NOMO-1 treated with dmso at 0.1 percent for 144 hours (cell line): ENCODE measurements around the gene LSG1.
"Not testable (repeated sequence)": the region's sequence is repeated elsewhere in the genome, so short reads cannot be mapped to it uniquely, and the experiment has no call there.

Experiments
- DNase-seq: peaks from one replicate; lab custom pipeline; 2025; ENCODE audit not compliant: unreplicated experiment; lab: John Stamatoyannopoulos, UW

The LSG1 gene

DNA sequence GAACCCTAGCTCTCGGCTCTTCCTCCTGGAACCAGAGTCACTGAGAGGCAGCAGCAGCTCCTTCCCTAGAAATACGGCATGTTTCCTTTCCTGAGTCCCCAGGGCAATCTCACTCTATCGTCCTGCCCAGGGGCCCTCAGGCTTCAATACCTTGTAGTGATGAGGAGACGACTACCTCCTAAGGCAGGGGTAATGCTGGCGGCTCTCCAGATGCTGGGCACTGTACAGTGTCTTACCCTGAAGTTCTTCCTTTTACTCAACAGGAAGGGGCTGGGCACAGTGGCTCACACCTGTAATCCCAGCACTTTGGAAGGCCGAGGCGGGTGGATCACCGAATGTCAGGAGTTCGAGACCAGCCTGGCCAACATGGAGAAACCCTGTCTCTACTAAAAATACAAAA is 52.2 kb downstream of the LSG1 start:
- no peak for DNase-seq

- DNase-seq, result no peak
Observed at GRCh38 chr3:194618858-194619608, 53.0 kb downstream of the LSG1 start.

- no peak for DNase-seq
Observed at GRCh38 chr3:194617827-194618226, 54.2 kb downstream of the LSG1 start.

- no peak for DNase-seq
Observed at GRCh38 chr3:194617143-194617671, 54.8 kb downstream of the LSG1 start.

- no peak for DNase-seq
Observed at GRCh38 chr3:194615226-194615625, 56.8 kb downstream of the LSG1 start.

DNA sequence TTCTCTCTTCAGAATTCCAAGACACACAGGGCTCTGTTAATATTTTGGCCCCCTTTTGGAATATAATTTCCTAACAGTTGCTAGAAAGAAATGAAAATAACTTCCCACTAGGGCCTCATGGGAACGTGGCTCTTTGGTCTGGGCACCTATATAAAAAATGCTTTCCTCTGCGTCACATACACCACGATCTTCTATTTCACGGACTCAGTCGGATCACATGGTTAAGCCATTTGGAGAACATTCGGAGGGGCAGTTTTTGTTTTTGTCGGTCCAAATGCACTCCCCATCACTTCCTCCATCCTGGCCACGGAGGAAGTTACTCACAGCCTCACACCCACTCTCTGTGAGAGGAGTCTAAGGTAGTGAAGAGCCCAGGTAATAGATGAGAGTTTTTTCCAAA is 59.8 kb downstream of the LSG1 start:
- DNase-seq, result no peak

GRCh38 chr3:194610689-194611088 is 61.3 kb downstream of the LSG1 start:
- DNase-seq, result no peak

DNA sequence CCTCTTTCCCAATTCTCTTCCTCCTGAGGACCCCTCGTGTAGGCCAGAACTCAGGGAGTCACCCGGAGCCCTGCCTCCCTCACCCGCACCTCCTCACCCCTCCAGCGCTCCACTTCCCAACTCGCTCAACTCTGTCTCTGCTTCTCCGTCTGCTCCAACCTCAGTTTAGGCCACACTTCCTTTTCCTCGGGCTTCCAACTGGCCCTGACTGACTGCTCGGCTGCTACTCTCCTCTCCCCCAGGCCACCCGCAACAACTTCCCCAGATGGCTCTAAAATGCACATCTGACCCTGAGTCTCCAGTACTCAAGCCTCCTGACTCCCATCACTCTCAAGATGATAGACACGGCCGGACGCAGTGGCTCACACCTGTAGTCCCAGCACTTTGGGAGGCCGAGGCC is 62.4 kb downstream of the LSG1 start:
- no peak for DNase-seq

GRCh38 chr3:194608981-194609380 is 63.0 kb downstream of the LSG1 start:
- no peak for DNase-seq

GRCh38 chr3:194607592-194608389 is 64.2 kb downstream of the LSG1 start:
- DNase-seq, result no peak

GRCh38 chr3:194606941-194607340 is 65.0 kb downstream of the LSG1 start:
- no peak for DNase-seq

- DNase-seq, result no peak
Observed at GRCh38 chr3:194606163-194606562, 65.8 kb downstream of the LSG1 start.

- not testable (repeated sequence) for DNase-seq
Observed at GRCh38 chr3:194605314-194605713, 66.7 kb downstream of the LSG1 start.

DNA sequence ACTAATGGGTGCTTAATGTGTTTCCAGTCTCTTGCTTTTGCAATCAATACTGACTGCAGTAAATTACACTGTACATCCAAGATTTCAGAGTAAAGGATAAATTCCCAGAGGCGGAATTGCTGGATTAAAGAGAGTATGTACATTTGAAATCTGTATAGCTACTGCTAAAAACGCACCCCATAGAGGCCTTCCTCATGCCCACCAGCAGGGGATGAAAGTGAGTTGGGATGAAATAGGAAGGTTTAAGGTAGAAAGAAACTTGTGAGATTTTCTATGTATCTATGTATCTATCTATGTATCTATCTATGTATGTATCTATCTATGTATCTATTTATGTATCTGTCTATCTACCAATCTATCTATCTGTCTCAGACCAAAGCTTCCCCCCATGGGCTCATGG is 67.2 kb downstream of the LSG1 start:
- DNase-seq, result no peak

DNA sequence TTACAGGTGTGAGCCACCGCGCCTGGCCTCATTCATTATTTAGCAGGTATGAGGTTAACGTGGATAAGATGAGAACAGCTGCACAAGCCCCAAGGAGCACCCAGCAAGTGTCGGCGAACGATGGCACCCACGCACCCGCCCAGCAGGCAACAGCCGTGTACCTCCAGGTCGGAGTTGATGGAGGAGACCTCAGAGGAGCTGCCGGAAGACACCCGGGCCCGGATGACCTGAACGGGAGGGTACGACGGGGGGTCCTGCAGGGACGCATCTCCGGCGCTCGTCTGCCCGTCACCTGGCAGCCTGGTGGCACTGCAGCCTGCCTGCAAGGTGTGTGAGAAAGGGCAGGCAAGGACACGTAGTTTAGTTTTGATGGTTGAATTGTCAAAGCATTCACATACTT is 67.9 kb downstream of the LSG1 start:
- no peak for DNase-seq

DNA sequence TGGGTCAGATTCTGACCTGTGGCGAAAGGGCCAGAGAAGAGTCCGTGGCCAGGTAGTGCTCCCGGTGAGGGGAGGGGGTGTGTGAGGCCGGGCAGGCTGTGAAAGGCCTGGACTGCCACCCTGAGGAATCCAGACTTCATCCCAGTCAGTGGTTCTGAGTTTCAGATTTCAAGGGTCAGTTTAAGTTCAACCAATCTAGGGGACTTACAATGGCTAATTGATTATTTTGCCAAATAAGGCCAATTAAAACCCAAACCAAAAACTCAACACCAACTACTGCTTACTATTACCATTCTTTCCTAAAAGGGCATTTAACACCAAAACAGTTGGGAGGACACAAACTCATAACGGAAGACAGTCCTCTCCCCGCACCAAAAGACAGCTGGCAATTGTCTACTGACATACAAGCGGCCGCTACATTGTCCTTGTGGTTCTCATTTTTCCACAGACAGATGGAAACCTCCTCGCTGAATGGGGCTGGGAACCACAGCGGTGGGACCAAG is 69.3 kb downstream of the LSG1 start:
- DNase-seq, result no peak

DNA sequence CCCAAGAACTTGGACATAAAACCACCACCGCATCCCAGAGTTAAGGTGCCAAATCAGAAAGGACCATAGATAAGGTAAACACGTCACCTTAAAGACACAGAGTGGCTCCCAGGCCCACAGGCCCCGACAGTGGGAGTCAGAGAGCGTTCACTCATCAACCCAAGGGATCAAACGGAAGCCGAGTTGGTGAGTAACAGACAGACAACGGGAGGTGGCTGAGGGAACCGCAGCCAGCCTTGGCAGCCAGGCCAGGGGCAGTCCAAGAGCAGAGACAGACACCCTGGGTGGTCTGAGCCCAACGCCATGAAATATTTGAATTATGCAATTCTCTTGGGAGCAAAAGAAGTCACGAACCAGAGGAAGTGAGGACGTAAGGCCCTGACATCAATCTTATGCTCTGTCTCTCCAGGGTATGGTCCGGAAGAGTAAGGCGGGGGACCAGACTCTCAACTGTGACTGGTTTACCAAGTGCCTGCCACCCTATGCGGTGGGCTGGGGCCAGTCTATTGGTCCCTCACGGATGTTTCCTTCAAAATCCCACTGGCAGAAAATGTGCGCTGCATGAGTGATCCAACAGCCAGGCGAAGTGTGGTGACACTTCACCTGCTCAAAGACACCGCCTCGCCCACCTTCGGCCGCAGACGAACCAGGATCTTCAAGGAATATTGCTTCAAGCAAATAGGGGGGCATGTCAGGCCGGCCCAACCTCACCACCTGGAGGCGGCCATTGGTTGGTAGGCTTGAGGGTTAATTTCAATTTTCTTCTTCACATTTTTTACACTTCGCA is 73.0 kb downstream of the LSG1 start:
- DNase-seq, result no peak

GRCh38 chr3:194596906-194597305 is 75.1 kb downstream of the LSG1 start:
- no peak for DNase-seq

- DNase-seq, result peak; percentile 82
Observed at GRCh38 chr3:194592798-194593752, 78.9 kb downstream of the LSG1 start.
